Osteoblast (primary cell): ENCODE measurements around the gene FXYD2. TPM values are rescaled to one million over a fixed set of nuclear protein-coding genes. Genes with fewer than 3 reads are reported as not detected.

Experiments used
- DNase-seq: peaks from one replicate; pipeline ENCODE4 v3.0.0; 2011; ENCODE audit warnings: low spot score, mixed read lengths; ENCODE audit not compliant: insufficient read length; ENCODE audit errors: missing footprints
- H2AFZ ChIP-seq: 2 replicates; pipeline ENCODE4 v1.6.0; 2011; ENCODE audit warnings: mild to moderate bottlenecking, low read length
- H3K27ac ChIP-seq: 2 replicates; pipeline ENCODE4 v1.5.1; 2011; ENCODE audit warnings: mild to moderate bottlenecking, low read depth, low read length, moderate library complexity
- H3K27me3 ChIP-seq: 2 replicates; pipeline ENCODE4 v1.6.0; 2012; ENCODE audit warnings: mild to moderate bottlenecking, control low read depth, inconsistent platforms, low read length, moderate library complexity; ENCODE audit not compliant: insufficient read depth
- H3K36me3 ChIP-seq: 2 replicates; pipeline ENCODE4 v1.5.1; 2011; ENCODE audit warnings: mild to moderate bottlenecking, low read length, control low read depth, moderate library complexity; ENCODE audit not compliant: insufficient read depth
- H3K4me1 ChIP-seq: 2 replicates; pipeline ENCODE4 v1.5.1; 2011; ENCODE audit warnings: mild to moderate bottlenecking, low read length, control low read depth, moderate library complexity; ENCODE audit not compliant: insufficient read depth
- H3K4me2 ChIP-seq: 2 replicates; pipeline ENCODE4 v1.6.0; 2011; ENCODE audit warnings: mild to moderate bottlenecking, low read length; ENCODE audit not compliant: insufficient read depth
- H3K4me3 ChIP-seq: fragments of 200-600 bp; sonication (generic); 3 replicates; pipeline ENCODE4 v1.5.1; 2012; ENCODE audit warnings: mild to moderate bottlenecking, low read length, inconsistent platforms; ENCODE audit not compliant: insufficient read depth
- H3K79me2 ChIP-seq: 2 replicates; pipeline ENCODE4 v1.6.0; 2012; ENCODE audit warnings: mild to moderate bottlenecking, low read length, control low read depth, inconsistent platforms; ENCODE audit not compliant: insufficient read depth
- H3K9me3 ChIP-seq: 2 replicates; pipeline ENCODE4 v1.5.1; 2011; ENCODE audit warnings: low read depth, low read length, control low read depth
- H4K20me1 ChIP-seq: 2 replicates; pipeline ENCODE4 v1.6.0; 2012; ENCODE audit warnings: mild to moderate bottlenecking, low read length, control low read depth; ENCODE audit not compliant: insufficient read depth
- total RNA-seq: library from RNA; depleted of rRNA; stranded (reverse); fragments of >200 nt; gene quantifications from 2 replicates; pipeline ENCODE4 v1.2.3, GENCODE V29; 2012
- TF ChIP-seq, protein P1 (sequence below): IDR thresholded peaks from 2 replicates; pipeline ENCODE4 v1.5.1; 2011; ENCODE audit warnings: mild to moderate bottlenecking, low read depth, low read length, moderate library complexity; ENCODE audit errors: extremely low read depth

Gene FXYD2
- total RNA-seq, 1 donor, result not detected

GRCh38 chr11:117837070-117837776 is 12.7 kb upstream of the FXYD2 start:
- Histone ChIP-seq H3K79me2 (no peaks in the 10 kb centered on the region), H3K4me3 (no peak overlapping the region), H3K4me2 (no peak overlapping the region), H3K27me3 (peaks cover 5% of the 10 kb centered on the region), H4K20me1 (no peaks in the 10 kb centered on the region), H3K27ac (no peak overlapping the region), H3K9me3 (no peaks in the 10 kb centered on the region), H3K4me1 (no peaks in the 10 kb centered on the region), H2AFZ (no peak overlapping the region), H3K36me3 (no peaks in the 10 kb centered on the region)
- peak; percentile 29 for DNase-seq
- TF ChIP-seq, protein P1, sequence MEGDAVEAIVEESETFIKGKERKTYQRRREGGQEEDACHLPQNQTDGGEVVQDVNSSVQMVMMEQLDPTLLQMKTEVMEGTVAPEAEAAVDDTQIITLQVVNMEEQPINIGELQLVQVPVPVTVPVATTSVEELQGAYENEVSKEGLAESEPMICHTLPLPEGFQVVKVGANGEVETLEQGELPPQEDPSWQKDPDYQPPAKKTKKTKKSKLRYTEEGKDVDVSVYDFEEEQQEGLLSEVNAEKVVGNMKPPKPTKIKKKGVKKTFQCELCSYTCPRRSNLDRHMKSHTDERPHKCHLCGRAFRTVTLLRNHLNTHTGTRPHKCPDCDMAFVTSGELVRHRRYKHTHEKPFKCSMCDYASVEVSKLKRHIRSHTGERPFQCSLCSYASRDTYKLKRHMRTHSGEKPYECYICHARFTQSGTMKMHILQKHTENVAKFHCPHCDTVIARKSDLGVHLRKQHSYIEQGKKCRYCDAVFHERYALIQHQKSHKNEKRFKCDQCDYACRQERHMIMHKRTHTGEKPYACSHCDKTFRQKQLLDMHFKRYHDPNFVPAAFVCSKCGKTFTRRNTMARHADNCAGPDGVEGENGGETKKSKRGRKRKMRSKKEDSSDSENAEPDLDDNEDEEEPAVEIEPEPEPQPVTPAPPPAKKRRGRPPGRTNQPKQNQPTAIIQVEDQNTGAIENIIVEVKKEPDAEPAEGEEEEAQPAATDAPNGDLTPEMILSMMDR, result no peak

DNA sequence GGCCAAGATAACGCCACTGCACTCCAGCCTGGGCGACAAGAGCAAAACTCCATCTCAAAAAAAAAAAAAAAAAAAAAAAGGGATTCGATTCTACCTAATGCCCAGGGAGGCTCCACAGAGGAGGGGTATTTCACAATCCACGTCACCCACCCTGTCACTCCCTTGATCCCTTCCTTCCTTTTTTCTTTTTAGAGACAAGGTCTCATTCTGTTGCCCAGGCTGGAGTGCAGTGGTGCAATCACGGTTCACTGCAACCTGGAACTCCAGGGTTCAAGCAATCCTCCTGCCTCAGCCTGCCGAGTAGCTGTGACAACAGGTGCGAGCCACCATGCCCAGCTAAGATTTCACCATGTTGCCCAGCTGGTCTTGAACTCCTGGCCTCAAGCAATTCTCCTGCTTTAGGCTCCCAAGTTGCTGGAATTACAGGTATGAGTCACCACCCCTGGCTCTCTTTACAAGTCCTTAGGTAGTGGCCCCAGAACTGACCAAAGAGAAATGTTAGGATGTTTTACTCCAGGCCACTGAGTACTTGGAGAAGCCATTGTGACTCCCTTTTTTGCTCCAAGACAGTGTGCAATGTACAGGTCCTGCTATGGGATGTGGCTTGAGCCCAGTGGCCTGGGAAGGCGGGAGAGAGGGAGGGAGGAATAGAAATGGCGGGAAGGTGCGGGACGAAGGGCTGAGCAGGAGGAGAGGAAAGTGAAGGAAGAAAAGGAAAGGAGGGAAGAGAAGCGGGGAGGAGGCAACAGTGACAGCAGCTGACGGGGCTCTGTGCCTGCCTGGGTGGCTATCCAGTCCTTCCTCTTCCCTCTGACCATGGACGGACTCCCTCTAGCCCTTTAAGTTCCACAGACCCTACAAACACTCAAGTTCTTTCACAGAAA is 11.8 kb upstream of the FXYD2 start:
- Histone ChIP-seq H3K4me3 (no peak overlapping the region), H4K20me1 (no peaks in the 10 kb centered on the region), H3K9me3 (no peaks in the 10 kb centered on the region), H3K4me1 (no peaks in the 10 kb centered on the region), H3K79me2 (no peaks in the 10 kb centered on the region), H3K27ac (no peak overlapping the region), H3K4me2 (no peak overlapping the region), H3K36me3 (no peaks in the 10 kb centered on the region), H3K27me3 (peaks cover 5% of the 10 kb centered on the region), H2AFZ (no peak overlapping the region)
- TF ChIP-seq, protein P1, result no peak
- DNase-seq, result peak; percentile 58

DNA sequence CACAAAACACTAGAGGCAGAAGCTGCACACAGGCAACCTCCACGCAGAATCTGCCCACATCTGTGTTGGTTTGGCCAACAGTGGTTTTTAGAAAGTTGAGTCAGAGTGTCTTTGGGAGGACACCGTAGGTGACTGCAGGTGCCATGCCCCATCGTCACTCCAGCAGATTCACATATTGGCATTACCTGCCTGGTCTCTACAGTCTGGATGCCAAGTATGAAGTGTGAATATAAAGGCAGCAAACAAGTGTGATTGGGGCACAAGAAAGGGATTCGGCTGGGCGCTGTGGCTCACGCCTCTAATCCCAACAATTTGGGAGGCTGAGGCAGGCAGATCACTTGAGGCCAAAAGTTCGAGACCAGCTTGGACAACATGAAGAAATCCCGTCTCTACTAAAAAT is 11.0 kb upstream of the FXYD2 start:
- Histone ChIP-seq H4K20me1 (no peaks in the 10 kb centered on the region), H3K27me3 (peaks cover 5% of the 10 kb centered on the region)
- no peak for DNase-seq

More for the DNA sequence above, 11.0 kb upstream of the FXYD2 start:
- Histone ChIP-seq H3K4me1 (no peaks in the 10 kb centered on the region), H2AFZ (no peak overlapping the region), H3K4me3 (no peak overlapping the region), H3K4me2 (no peak overlapping the region), H3K79me2 (no peaks in the 10 kb centered on the region), H3K9me3 (no peaks in the 10 kb centered on the region), H3K36me3 (no peaks in the 10 kb centered on the region), H3K27ac (no peak overlapping the region)
- TF ChIP-seq, protein P1, result no peak
